ENCODE data around the gene CD99L2.

Gene CD99L2

GRCh38 chrX:150870487-150871340 lies 27.8 kb downstream of the CD99L2 start:
- DNase-seq (ENCODE audit: low read depth) = peak; percentile 67
- no peak overlapping the region for H3K4me3 ChIP-seq (replicated peaks; ENCODE audit: low read depth, low read length)
- TF ChIP-seq CTCF (IDR thresholded peaks at IDR 0.05; ENCODE audit: low read length, missing control alignments) = no peak

- TF ChIP-seq CTCF (IDR thresholded peaks at IDR 0.05; ENCODE audit: low read length, missing control alignments) = no peak
- DNase-seq (ENCODE audit: low read depth) = no peak
Observed at GRCh38 chrX:150870029-150870428, 28.4 kb downstream of the CD99L2 start.

DNA sequence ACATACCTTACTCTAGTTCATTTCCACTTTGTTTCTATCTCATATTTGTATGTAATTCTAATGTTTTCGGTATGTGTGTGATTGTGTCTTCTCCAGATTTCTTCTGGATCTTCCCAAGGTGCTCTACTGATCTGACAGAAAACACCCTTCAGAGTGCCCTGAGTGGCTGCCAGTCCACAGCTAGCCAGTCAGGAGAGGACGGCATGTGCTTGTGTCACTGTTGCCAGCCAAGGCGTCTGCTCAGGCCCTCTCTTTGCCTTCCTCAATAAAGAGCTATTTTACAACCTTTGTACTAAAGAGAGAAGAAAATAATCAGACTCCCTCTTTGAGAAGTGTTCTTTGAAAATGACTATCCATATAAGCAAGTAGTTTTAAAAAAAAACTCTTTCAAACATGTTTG lies 29.0 kb downstream of the CD99L2 start:
- H3K4me3 ChIP-seq (replicated peaks; ENCODE audit: low read depth, low read length) = no peak overlapping the region
- DNase-seq (ENCODE audit: low read depth) = no peak
- no peak for TF ChIP-seq CTCF (IDR thresholded peaks at IDR 0.05; ENCODE audit: low read length, missing control alignments)

More at GRCh38 chrX:150870029-150870428, 28.4 kb downstream of the CD99L2 start:
- H3K4me3 ChIP-seq (replicated peaks; ENCODE audit: low read depth, low read length) = no peak overlapping the region

GRCh38 chrX:150868625-150869024 lies 29.8 kb downstream of the CD99L2 start:
- no peak overlapping the region for H3K4me3 ChIP-seq (replicated peaks; ENCODE audit: low read depth, low read length)
- DNase-seq (ENCODE audit: low read depth) = no peak
- TF ChIP-seq CTCF (IDR thresholded peaks at IDR 0.05; ENCODE audit: low read length, missing control alignments) = no peak

DNA sequence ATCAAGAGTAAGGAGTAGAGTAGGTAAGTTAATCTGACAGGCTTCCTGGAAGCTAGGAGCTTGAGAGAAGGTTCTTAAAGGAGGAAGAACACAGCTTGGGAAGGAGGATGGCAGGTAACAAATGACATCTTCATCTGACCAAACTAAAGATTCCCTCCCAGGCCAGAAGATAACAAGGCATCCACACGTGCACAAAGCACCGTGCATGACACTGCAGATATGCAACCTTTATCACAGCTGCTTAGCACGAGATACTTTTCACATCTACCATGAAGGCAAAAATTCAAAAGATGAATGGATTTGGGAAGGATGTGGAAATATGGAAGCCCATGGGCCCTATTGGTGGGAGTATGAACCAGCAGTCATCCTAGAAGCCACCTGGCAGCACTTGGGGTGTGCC lies 34.3 kb downstream of the CD99L2 start:
- DNase-seq (ENCODE audit: low read depth) = no peak
- no peak for TF ChIP-seq CTCF (IDR thresholded peaks at IDR 0.05; ENCODE audit: low read length, missing control alignments)
- no peak overlapping the region for H3K4me3 ChIP-seq (replicated peaks; ENCODE audit: low read depth, low read length)

DNA sequence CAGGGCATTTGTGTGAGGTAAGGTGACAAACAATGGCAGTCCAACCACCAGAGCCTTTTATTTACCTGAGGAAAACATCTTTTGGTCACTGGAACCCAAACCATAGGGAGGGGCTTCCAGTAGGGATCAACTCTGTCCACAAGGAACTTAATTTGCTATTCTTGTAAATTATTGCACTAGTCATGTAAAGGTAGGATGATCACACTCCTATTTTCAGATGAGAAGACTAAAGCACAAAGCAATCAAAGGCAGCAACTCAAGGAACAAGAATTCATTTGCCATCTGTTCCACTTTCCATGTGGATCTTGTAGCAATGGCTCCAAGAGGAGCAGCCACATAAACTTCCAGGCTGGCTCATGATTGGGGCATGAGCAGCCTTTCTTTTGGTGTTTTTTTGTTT lies 35.3 kb downstream of the CD99L2 start:
- no peak for TF ChIP-seq CTCF (IDR thresholded peaks at IDR 0.05; ENCODE audit: low read length, missing control alignments)
- H3K4me3 ChIP-seq (replicated peaks; ENCODE audit: low read depth, low read length) = no peak overlapping the region
- DNase-seq (ENCODE audit: low read depth) = no peak

DNA sequence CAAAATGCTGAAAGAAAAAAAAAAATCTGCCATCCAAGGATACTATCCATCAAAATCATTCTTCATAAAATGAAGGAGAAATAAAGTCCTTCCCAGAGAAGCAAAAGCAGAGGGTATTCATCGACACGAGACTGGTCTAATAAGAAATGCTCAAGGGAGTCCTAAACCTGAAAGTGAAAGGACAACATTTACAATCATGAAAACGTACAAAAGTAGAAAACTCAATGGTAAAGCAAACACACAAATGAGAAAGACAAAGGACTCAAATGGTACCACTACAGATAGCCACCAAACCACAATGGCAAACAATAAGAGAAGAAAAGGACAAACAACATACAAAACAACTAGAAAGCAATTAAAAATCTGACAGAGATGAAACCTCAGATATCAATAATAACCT lies 41.0 kb downstream of the CD99L2 start:
- no peak for TF ChIP-seq CTCF (IDR thresholded peaks at IDR 0.05; ENCODE audit: low read length, missing control alignments)
- no peak overlapping the region for H3K4me3 ChIP-seq (replicated peaks; ENCODE audit: low read depth, low read length)
- DNase-seq (ENCODE audit: low read depth) = no peak
